ENCODE measurements around the gene PDP2.
"Not testable (repeated sequence)": the region's sequence is repeated elsewhere in the genome, so short reads cannot be mapped to it uniquely, and the experiment has no call there.

Gene PDP2

GRCh38 chr16:66886321-66886720, 6.0 kb downstream of the PDP2 start:
- DNase-seq (ENCODE audit: low read depth), result no peak

GRCh38 chr16:66886914-66887313, 6.6 kb downstream of the PDP2 start:
- DNase-seq (ENCODE audit: low read depth), result no peak

- no peak for DNase-seq (ENCODE audit: low read depth)
Measured at GRCh38 chr16:66888647-66889615, 8.6 kb downstream of the PDP2 start.

GRCh38 chr16:66889622-66890021, 9.3 kb downstream of the PDP2 start:
- DNase-seq (ENCODE audit: low read depth), result no peak

GRCh38 chr16:66890799-66891198, 10.5 kb downstream of the PDP2 start:
- DNase-seq (ENCODE audit: low read depth), result no peak

- no peak for DNase-seq (ENCODE audit: low read depth)
Measured at GRCh38 chr16:66891360-66891759, 11.0 kb downstream of the PDP2 start.

- no peak for DNase-seq (ENCODE audit: low read depth)
Measured at GRCh38 chr16:66891797-66892196, 11.5 kb downstream of the PDP2 start.

- no peak for DNase-seq (ENCODE audit: low read depth)
Measured at GRCh38 chr16:66894055-66894454, 13.7 kb downstream of the PDP2 start.

GRCh38 chr16:66894948-66895688, 14.8 kb downstream of the PDP2 start:
- DNase-seq (ENCODE audit: low read depth), result peak; percentile 35

GRCh38 chr16:66895689-66895979, 15.3 kb downstream of the PDP2 start:
- DNase-seq (ENCODE audit: low read depth), result no peak

GRCh38 chr16:66895999-66896398, 15.7 kb downstream of the PDP2 start:
- DNase-seq (ENCODE audit: low read depth), result no peak

- DNase-seq (ENCODE audit: low read depth), result not testable (repeated sequence)
Measured at GRCh38 chr16:66896682-66897081, 16.4 kb downstream of the PDP2 start.

GRCh38 chr16:66898207-66898606, 17.9 kb downstream of the PDP2 start:
- DNase-seq (ENCODE audit: low read depth), result no peak

- DNase-seq (ENCODE audit: low read depth), result no peak
Measured at GRCh38 chr16:66898933-66899309, 18.6 kb downstream of the PDP2 start.

GRCh38 chr16:66899310-66899944, 19.1 kb downstream of the PDP2 start:
- no peak for DNase-seq (ENCODE audit: low read depth)

- DNase-seq (ENCODE audit: low read depth), result no peak
Measured at GRCh38 chr16:66899945-66900710, 19.8 kb downstream of the PDP2 start.

- DNase-seq (ENCODE audit: low read depth), result no peak
Measured at GRCh38 chr16:66900721-66901441, 20.6 kb downstream of the PDP2 start.

GRCh38 chr16:66901626-66902025, 21.3 kb downstream of the PDP2 start:
- no peak for DNase-seq (ENCODE audit: low read depth)

- DNase-seq (ENCODE audit: low read depth), result no peak
Measured at GRCh38 chr16:66902648-66903543, 22.6 kb downstream of the PDP2 start.
